NCI-H2081 (cell line): Measurements from ENCODE around the gene LRFN2.

ENCODE experiments used
- DNase-seq, 2 experiments: peaks; one replicate each; lab custom pipeline; 2025; lab: John Stamatoyannopoulos, UW

LRFN2 gene

GRCh38 chr6:40474937-40475336, 112.2 kb downstream of the LRFN2 start:
- DNase-seq = no peak

GRCh38 chr6:40473026-40473425, 114.1 kb downstream of the LRFN2 start:
- DNase-seq = peak in 1 of 2 experiments; percentile 28

GRCh38 chr6:40472353-40472752, 114.8 kb downstream of the LRFN2 start:
- peak; percentile 36 to 69 for DNase-seq

GRCh38 chr6:40471243-40471642, 115.9 kb downstream of the LRFN2 start:
- DNase-seq = no peak

GRCh38 chr6:40469323-40469722, 117.8 kb downstream of the LRFN2 start:
- DNase-seq = no peak

- DNase-seq = no peak
These were observed 120.1 kb downstream of the LRFN2 start for GRCh38 chr6:40466986-40467539.

GRCh38 chr6:40461643-40462042, 125.5 kb downstream of the LRFN2 start:
- no peak for DNase-seq

GRCh38 chr6:40460380-40460779, 126.8 kb downstream of the LRFN2 start:
- DNase-seq = peak in 1 of 2 experiments; percentile 7

GRCh38 chr6:40457261-40457660, 129.9 kb downstream of the LRFN2 start:
- no peak for DNase-seq

- no peak for DNase-seq
These were observed 130.7 kb downstream of the LRFN2 start for GRCh38 chr6:40456390-40457013.

GRCh38 chr6:40455686-40456389, 131.3 kb downstream of the LRFN2 start:
- no peak for DNase-seq

GRCh38 chr6:40450483-40450882, 136.7 kb downstream of the LRFN2 start:
- DNase-seq = no peak

- DNase-seq = no peak
These were observed 142.4 kb downstream of the LRFN2 start for GRCh38 chr6:40444811-40445210.

GRCh38 chr6:40444312-40444711, 142.9 kb downstream of the LRFN2 start:
- DNase-seq = no peak

GRCh38 chr6:40443842-40444241, 143.3 kb downstream of the LRFN2 start:
- no peak for DNase-seq

- DNase-seq = peak; percentile 8 to 23
These were observed 144.6 kb downstream of the LRFN2 start for GRCh38 chr6:40442591-40442990.

- DNase-seq = no peak
These were observed 146.0 kb downstream of the LRFN2 start for GRCh38 chr6:40441150-40441549.

GRCh38 chr6:40440053-40440452, 147.1 kb downstream of the LRFN2 start:
- peak in 1 of 2 experiments; percentile 71 for DNase-seq

- DNase-seq = no peak
These were observed 148.0 kb downstream of the LRFN2 start for GRCh38 chr6:40439026-40439800.

GRCh38 chr6:40438246-40438887, 148.8 kb downstream of the LRFN2 start:
- no peak for DNase-seq

- no peak for DNase-seq
These were observed 149.5 kb downstream of the LRFN2 start for GRCh38 chr6:40437631-40438030.
